Brain pericyte (primary cell): ENCODE results near the gene AKIRIN2.

Experiments used
- DNase-seq: peaks from one replicate; pipeline ENCODE4 v3.0.0-alpha.2; 2012; ENCODE audit warnings: low read depth, low spot score

Gene AKIRIN2

GRCh38 chr6:87655824-87656223 is 46.2 kb downstream of the AKIRIN2 start:
- DNase-seq: no peak

- DNase-seq: no peak
Measured at GRCh38 chr6:87654875-87655454, 47.1 kb downstream of the AKIRIN2 start.

GRCh38 chr6:87654122-87654521 is 47.9 kb downstream of the AKIRIN2 start:
- DNase-seq: no peak

GRCh38 chr6:87653074-87653962 is 48.7 kb downstream of the AKIRIN2 start:
- no peak for DNase-seq

GRCh38 chr6:87645080-87645479 is 57.0 kb downstream of the AKIRIN2 start:
- DNase-seq: no peak

- DNase-seq: no peak
Measured at GRCh38 chr6:87641065-87641692, 60.9 kb downstream of the AKIRIN2 start.

- DNase-seq: no peak
Measured at GRCh38 chr6:87639373-87639772, 62.7 kb downstream of the AKIRIN2 start.

- no peak for DNase-seq
Measured at GRCh38 chr6:87637106-87637505, 64.9 kb downstream of the AKIRIN2 start.

GRCh38 chr6:87636315-87636714 is 65.7 kb downstream of the AKIRIN2 start:
- no peak for DNase-seq

- no peak for DNase-seq
Measured at GRCh38 chr6:87633851-87634250, 68.2 kb downstream of the AKIRIN2 start.

GRCh38 chr6:87630746-87631145 is 71.3 kb downstream of the AKIRIN2 start:
- no peak for DNase-seq

GRCh38 chr6:87628881-87629280 is 73.2 kb downstream of the AKIRIN2 start:
- no peak for DNase-seq

GRCh38 chr6:87628424-87628823 is 73.6 kb downstream of the AKIRIN2 start:
- DNase-seq: no peak
